GM12872 (cell line): ENCODE data around the gene TRMT44.

Experiments used
- TF ChIP-seq, protein P1 (sequence below): IDR thresholded peaks from 3 replicates; pipeline ENCODE4 v1.5.1; 2011; ENCODE audit warnings: low read depth, mild to moderate bottlenecking, low read length, moderate library complexity; ENCODE audit not compliant: insufficient read depth

The TRMT44 gene

DNA sequence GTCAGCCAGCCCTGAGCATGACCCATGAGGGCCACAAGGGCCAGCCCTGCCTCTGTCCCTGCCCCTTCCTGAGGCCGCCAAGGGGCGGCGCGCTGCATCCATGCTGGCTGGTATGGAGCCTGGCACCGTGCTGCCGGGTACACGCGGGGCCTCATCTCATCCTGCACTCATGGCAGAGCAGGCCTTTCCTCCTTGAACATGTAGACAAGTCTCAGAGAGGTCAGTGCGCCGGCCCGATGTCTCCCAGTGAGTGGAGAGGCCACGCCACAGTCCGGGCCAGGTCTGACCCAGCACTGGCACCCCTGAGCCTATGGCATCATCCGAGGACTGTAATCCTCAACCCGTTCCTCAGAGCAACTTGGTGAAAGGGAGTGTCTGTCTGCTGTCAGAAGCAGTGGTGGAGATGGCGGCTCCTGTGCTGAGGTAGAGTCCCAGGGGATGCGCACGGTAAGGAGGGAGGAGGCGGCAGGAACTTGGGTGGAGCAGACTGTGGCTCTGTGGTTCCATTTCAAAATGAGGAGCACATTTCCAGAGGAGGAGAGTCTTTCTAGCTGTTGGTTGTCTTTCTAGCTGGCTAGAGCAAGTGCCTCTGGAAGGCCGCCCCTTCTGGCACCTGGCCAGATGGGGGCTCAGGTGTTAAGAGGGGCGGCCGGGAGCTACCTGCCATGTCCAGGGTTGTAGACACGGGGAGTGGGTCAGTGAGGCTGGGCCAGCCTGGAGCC is 32.8 kb downstream of the TRMT44 start:
- TF ChIP-seq, protein P1, sequence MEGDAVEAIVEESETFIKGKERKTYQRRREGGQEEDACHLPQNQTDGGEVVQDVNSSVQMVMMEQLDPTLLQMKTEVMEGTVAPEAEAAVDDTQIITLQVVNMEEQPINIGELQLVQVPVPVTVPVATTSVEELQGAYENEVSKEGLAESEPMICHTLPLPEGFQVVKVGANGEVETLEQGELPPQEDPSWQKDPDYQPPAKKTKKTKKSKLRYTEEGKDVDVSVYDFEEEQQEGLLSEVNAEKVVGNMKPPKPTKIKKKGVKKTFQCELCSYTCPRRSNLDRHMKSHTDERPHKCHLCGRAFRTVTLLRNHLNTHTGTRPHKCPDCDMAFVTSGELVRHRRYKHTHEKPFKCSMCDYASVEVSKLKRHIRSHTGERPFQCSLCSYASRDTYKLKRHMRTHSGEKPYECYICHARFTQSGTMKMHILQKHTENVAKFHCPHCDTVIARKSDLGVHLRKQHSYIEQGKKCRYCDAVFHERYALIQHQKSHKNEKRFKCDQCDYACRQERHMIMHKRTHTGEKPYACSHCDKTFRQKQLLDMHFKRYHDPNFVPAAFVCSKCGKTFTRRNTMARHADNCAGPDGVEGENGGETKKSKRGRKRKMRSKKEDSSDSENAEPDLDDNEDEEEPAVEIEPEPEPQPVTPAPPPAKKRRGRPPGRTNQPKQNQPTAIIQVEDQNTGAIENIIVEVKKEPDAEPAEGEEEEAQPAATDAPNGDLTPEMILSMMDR, result no peak

DNA sequence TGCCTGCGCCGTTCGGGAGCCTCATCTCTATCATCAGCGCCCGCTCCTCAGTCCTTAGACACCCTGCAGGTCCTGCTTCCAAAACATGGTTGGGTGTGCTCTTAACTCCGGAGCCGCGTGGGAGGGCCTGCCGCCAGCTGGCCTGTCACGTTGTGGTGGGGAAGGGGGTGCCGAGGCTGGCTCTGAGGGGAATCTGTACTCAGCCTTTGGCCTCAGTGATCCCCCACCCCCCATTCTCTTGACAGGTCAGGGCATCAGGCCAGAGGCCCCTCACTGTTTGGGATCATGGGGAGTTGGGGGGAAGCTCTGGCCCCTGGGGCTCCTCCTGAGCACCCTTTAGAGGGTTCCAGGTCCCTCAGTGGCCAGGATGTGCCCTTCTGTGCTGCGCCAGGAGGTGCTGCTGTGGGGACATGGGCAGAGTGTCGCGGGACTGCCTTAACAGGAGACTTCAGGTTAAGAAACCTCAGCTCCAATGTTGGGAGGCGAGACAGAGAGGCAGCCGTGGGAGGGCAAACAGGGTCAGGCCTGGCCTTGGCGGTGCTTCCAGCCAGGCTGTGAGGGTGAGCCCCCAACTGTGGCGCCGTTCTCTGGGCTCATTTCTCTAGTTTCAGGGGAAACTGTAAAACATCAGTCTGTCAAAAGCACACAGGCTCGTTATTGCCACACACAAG is 33.5 kb downstream of the TRMT44 start:
- TF ChIP-seq, protein P1, result no peak

DNA sequence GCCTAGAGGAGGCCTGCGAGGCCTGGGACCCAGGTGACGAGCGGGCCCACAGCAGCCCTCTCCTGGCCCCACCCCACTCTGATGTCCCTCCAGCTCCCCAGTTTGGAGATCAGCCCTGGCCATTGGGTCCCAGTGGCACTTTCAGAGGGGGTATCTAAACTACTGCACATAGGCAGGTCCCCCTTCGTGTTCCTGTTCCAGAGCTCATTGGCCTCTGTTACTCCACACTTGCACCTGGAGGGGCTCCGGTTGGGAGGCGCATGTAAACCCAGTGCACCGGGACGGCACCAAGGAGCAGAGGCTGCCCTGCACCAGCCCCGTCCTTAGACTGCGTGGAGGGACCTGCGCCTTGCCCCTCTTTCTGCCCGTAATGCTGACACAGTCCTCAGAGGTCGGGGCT is 34.3 kb downstream of the TRMT44 start:
- TF ChIP-seq, protein P1, result no peak

DNA sequence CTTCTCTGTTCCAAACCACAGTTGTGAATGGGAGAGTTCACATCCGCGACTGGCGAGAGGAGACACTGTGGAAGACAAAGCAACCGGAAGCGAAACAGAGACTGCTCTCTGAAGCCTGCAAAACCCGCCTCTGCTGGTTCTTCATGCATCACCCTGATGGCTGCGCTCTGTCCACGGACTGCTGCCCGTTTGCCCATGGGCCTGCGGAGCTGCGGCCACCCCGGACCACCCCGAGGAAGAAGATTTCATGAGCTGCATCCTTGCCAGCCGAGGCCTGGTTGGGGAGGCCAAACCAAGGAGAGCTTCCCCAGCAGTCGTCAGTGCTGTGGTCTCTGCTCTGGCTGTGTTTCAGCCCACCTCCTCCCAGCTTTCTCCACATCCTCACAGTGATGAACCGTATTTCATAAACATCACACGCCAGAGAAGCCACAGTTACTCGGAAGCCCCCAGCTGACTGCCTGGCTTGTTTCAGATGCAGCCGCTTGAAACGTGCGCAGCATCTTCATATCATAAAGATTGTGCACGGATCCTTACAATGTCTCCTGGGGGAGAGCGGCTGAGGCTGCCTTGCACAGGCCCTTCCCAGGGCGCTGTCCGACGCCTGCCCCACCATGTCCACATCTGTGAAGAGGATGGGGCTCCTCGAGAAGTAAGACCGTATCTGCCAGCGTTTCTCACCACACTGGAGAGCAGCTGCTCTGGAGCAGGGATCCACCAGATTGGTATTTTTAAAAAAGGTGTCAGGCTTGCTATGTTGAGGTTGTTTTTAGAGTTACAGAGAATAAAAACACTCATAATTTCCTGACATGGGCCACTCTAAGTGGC is 35.4 kb downstream of the TRMT44 start:
- TF ChIP-seq, protein P1, result no peak

DNA sequence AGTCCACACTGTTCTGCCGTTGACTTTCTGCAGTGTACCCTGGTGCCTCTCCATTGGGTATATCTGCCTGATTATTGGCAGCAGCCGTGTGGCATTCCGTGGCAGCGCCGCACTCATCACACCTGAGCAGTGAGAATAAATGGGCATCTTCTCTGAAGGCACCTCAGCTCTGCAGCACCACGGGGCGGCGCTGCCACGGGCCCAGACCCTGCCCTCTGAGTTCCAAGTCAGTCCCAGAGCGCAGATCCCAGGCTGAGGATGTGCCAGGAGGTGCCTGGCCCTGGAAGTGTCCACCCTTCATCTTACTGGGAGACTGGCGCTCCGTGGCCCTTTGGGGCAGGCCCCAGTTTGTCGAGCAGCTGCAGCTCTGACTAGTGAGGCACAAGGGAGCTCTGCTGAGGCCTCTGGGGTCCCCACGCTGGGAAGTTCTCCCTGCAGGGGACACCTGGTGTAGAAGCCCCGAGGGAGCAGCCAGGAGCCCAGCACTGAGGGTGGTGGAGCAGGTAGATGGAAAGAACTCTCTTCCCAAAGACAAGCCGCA is 36.6 kb downstream of the TRMT44 start:
- TF ChIP-seq, protein P1, result no peak

DNA sequence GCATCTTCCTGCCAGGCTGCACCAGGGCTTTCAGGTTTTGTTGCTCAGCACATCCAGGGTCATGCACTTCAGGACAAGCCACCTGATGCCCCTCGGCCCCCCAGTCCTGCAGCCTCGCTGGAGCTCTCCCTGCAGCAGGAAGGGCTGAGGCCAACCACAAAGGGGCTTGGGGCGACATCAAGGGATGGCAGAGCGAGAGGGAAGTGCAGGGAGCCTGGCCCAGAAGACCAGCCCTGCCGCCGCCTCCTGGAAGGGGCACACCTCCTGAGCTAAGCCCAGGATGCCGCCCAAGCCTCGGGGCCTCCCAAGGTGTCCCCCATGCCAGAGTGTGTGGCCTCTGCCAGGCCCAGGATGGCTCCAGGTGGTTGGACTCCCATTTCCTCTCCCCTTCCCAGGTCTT is 37.1 kb downstream of the TRMT44 start:
- TF ChIP-seq, protein P1, result no peak

DNA sequence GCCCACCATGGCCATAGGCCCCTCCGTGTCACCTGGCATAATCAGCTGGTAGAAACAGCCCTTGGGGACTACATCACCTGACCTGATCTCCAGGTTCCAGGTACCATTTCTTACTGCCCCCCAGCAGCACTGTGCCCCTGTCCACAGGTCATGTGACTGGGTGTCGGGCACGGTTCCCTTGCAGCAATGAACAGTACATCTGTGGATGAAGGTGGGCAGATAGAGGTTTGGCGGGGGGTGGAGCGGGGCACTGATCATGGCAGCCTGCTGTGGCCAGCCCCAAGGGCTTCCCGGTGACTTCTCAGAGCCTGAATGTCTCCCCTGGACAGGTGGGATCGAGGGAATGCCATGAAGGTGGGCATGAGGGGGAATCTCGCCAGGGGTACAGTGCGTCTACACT is 37.8 kb downstream of the TRMT44 start:
- TF ChIP-seq, protein P1, result no peak
